ENCODE data around the gene SLC46A2.

The SLC46A2 gene

GRCh38 chr9:112858005-112858404, 32.7 kb downstream of the SLC46A2 start:
- Histone ChIP-seq H3K14ac (ENCODE audit: low read length in 2 of 2) (no peak overlapping the region), H2BK120ac (ENCODE audit: low read depth, low read length) (no peak overlapping the region), H4K8ac (ENCODE audit: low read length) (no peak overlapping the region), H2BK15ac (ENCODE audit: low read depth, poor library complexity, severe bottlenecking) (no peak overlapping the region), H3K4ac (ENCODE audit: low read depth in 1 of 2, low read length in 2 of 2) (no peak overlapping the region), H3K4me1 (ENCODE audit: control insufficient read depth, insufficient read depth, low read depth, low read length) (peaks cover 3% of the 10 kb centered on the region), H2BK12ac (ENCODE audit: low read length in 2 of 2) (no peak overlapping the region), H2BK5ac (ENCODE audit: low read depth, low read length, poor library complexity, severe bottlenecking) (no peak overlapping the region), H3K23ac (ENCODE audit: low read length in 2 of 2) (no peak overlapping the region), H3K4me2 (ENCODE audit: low read length, poor library complexity, severe bottlenecking) (no peak overlapping the region), H3K27ac (ENCODE audit: low read length, poor library complexity, severe bottlenecking) (no peak overlapping the region), H3K18ac (ENCODE audit: low read depth in 1 of 2, low read length in 2 of 2) (no peak overlapping the region), H2AK5ac (ENCODE audit: low read length, severe bottlenecking) (no peak overlapping the region), H3K36me3 (ENCODE audit: control insufficient read depth in 1 of 2, insufficient read depth in 2 of 2, low read depth in 1 of 2, low read length in 2 of 2) (peaks cover 6 to 11% of the 10 kb centered on the region in 2 experiments), H3K9me3 (ENCODE audit: control insufficient read depth, low read length) (no peaks in the 10 kb centered on the region), H3K79me1 (replicated peaks; ENCODE audit: low read length, poor library complexity, severe bottlenecking) (peaks cover 5% of the 10 kb centered on the region), H2AFZ (ENCODE audit: low read depth, low read length) (no peak overlapping the region), H3K4me3 (ENCODE audit: insufficient read depth in 1 of 2, low read depth in 1 of 2, low read length in 2 of 2) (no peak overlapping the region), H3K27me3 (ENCODE audit: control insufficient read depth in 1 of 2, insufficient read depth in 1 of 2, low read length in 2 of 2) (no peaks in the 10 kb centered on the region), H3K9ac (ENCODE audit: low read length) (no peak overlapping the region), H4K91ac (ENCODE audit: low read length) (no peak overlapping the region)
- WGBS: 99% methylated on average over 6 of the region's 6 CpGs
- DNase-seq: no peak

GRCh38 chr9:112856843-112857242, 33.8 kb downstream of the SLC46A2 start:
- Histone ChIP-seq H3K36me3 (ENCODE audit: control insufficient read depth in 1 of 2, insufficient read depth in 2 of 2, low read depth in 1 of 2, low read length in 2 of 2) (peaks cover 15 to 16% of the 10 kb centered on the region in 2 experiments), H3K9ac (ENCODE audit: low read length) (no peak overlapping the region), H3K27ac (ENCODE audit: low read length, poor library complexity, severe bottlenecking) (no peak overlapping the region), H3K9me3 (ENCODE audit: control insufficient read depth, low read length) (no peaks in the 10 kb centered on the region), H3K4me2 (ENCODE audit: low read length, poor library complexity, severe bottlenecking) (no peak overlapping the region), H2AFZ (ENCODE audit: low read depth, low read length) (no peak overlapping the region), H2AK5ac (ENCODE audit: low read length, severe bottlenecking) (no peak overlapping the region), H3K18ac (ENCODE audit: low read depth in 1 of 2, low read length in 2 of 2) (no peak overlapping the region), H3K4me3 (ENCODE audit: insufficient read depth in 1 of 2, low read depth in 1 of 2, low read length in 2 of 2) (no peak overlapping the region), H2BK12ac (ENCODE audit: low read length in 2 of 2) (no peak overlapping the region), H3K79me1 (replicated peaks; ENCODE audit: low read length, poor library complexity, severe bottlenecking) (peaks cover 5% of the 10 kb centered on the region), H3K27me3 (ENCODE audit: control insufficient read depth in 1 of 2, insufficient read depth in 1 of 2, low read length in 2 of 2) (no peaks in the 10 kb centered on the region), H3K23ac (ENCODE audit: low read length in 2 of 2) (no peak overlapping the region), H4K91ac (ENCODE audit: low read length) (no peak overlapping the region), H2BK5ac (ENCODE audit: low read depth, low read length, poor library complexity, severe bottlenecking) (no peak overlapping the region), H3K4ac (ENCODE audit: low read depth in 1 of 2, low read length in 2 of 2) (no peak overlapping the region), H3K14ac (ENCODE audit: low read length in 2 of 2) (no peak overlapping the region), H2BK120ac (ENCODE audit: low read depth, low read length) (no peak overlapping the region), H2BK15ac (ENCODE audit: low read depth, poor library complexity, severe bottlenecking) (no peak overlapping the region), H3K4me1 (ENCODE audit: control insufficient read depth, insufficient read depth, low read depth, low read length) (peaks cover 2% of the 10 kb centered on the region), H4K8ac (ENCODE audit: low read length) (no peak overlapping the region)
- DNase-seq: no peak
- 90% methylated on average over 14 of the region's 14 CpGs for WGBS

GRCh38 chr9:112856200-112856599, 34.5 kb downstream of the SLC46A2 start:
- Histone ChIP-seq H2BK15ac (ENCODE audit: low read depth, poor library complexity, severe bottlenecking) (no peak overlapping the region), H2AFZ (ENCODE audit: low read depth, low read length) (no peak overlapping the region), H3K79me1 (replicated peaks; ENCODE audit: low read length, poor library complexity, severe bottlenecking) (peaks cover 5% of the 10 kb centered on the region), H3K23ac (ENCODE audit: low read length in 2 of 2) (no peak overlapping the region), H2BK12ac (ENCODE audit: low read length in 2 of 2) (no peak overlapping the region), H3K4me3 (ENCODE audit: insufficient read depth in 1 of 2, low read depth in 1 of 2, low read length in 2 of 2) (no peak overlapping the region), H3K9ac (ENCODE audit: low read length) (no peak overlapping the region), H3K4ac (ENCODE audit: low read depth in 1 of 2, low read length in 2 of 2) (no peak overlapping the region), H3K18ac (ENCODE audit: low read depth in 1 of 2, low read length in 2 of 2) (no peak overlapping the region), H4K8ac (ENCODE audit: low read length) (no peak overlapping the region), H3K27ac (ENCODE audit: low read length, poor library complexity, severe bottlenecking) (no peak overlapping the region), H4K91ac (ENCODE audit: low read length) (no peak overlapping the region), H2BK5ac (ENCODE audit: low read depth, low read length, poor library complexity, severe bottlenecking) (no peak overlapping the region), H2AK5ac (ENCODE audit: low read length, severe bottlenecking) (no peak overlapping the region), H3K4me1 (ENCODE audit: control insufficient read depth, insufficient read depth, low read depth, low read length) (peaks cover 2% of the 10 kb centered on the region), H3K14ac (ENCODE audit: low read length in 2 of 2) (no peak overlapping the region), H2BK120ac (ENCODE audit: low read depth, low read length) (no peak overlapping the region), H3K9me3 (ENCODE audit: control insufficient read depth, low read length) (no peaks in the 10 kb centered on the region), H3K4me2 (ENCODE audit: low read length, poor library complexity, severe bottlenecking) (no peak overlapping the region), H3K27me3 (ENCODE audit: control insufficient read depth in 1 of 2, insufficient read depth in 1 of 2, low read length in 2 of 2) (no peaks in the 10 kb centered on the region), H3K36me3 (ENCODE audit: control insufficient read depth in 1 of 2, insufficient read depth in 2 of 2, low read depth in 1 of 2, low read length in 2 of 2) (peaks cover 15 to 22% of the 10 kb centered on the region in 2 experiments)
- no peak for DNase-seq
- 97% methylated on average over 8 of the region's 8 CpGs for WGBS

- no peak overlapping the region for H2AFZ ChIP-seq (ENCODE audit: low read depth, low read length)
- H3K4me3 ChIP-seq (ENCODE audit: insufficient read depth in 1 of 2, low read depth in 1 of 2, low read length in 2 of 2): no peak overlapping the region
- H3K18ac ChIP-seq (ENCODE audit: low read depth in 1 of 2, low read length in 2 of 2): no peak overlapping the region
- no peak overlapping the region for H2BK5ac ChIP-seq (ENCODE audit: low read depth, low read length, poor library complexity, severe bottlenecking)
- H3K23ac ChIP-seq (ENCODE audit: low read length in 2 of 2): no peak overlapping the region
- H3K9me3 ChIP-seq (ENCODE audit: control insufficient read depth, low read length): no peaks in the 10 kb centered on the region
- H3K27ac ChIP-seq (ENCODE audit: low read length, poor library complexity, severe bottlenecking): no peak overlapping the region
- no peak overlapping the region for H2BK12ac ChIP-seq (ENCODE audit: low read length in 2 of 2)
- no peak overlapping the region for H2BK120ac ChIP-seq (ENCODE audit: low read depth, low read length)
- H3K27me3 ChIP-seq (ENCODE audit: control insufficient read depth in 1 of 2, insufficient read depth in 1 of 2, low read length in 2 of 2): no peaks in the 10 kb centered on the region
- H3K4me1 ChIP-seq (ENCODE audit: control insufficient read depth, insufficient read depth, low read depth, low read length): peaks cover 2% of the 10 kb centered on the region
- peaks cover 15 to 28% of the 10 kb centered on the region in 2 experiments for H3K36me3 ChIP-seq (ENCODE audit: control insufficient read depth in 1 of 2, insufficient read depth in 2 of 2, low read depth in 1 of 2, low read length in 2 of 2)
- H3K79me1 ChIP-seq (replicated peaks; ENCODE audit: low read length, poor library complexity, severe bottlenecking): peaks cover 5% of the 10 kb centered on the region
- no peak overlapping the region for H3K4me2 ChIP-seq (ENCODE audit: low read length, poor library complexity, severe bottlenecking)
- no peak overlapping the region for H3K4ac ChIP-seq (ENCODE audit: low read depth in 1 of 2, low read length in 2 of 2)
- no peak overlapping the region for H4K8ac ChIP-seq (ENCODE audit: low read length)
- WGBS: 93% methylated on average over 9 of the region's 10 CpGs
- H4K91ac ChIP-seq (ENCODE audit: low read length): no peak overlapping the region
- no peak overlapping the region for H2BK15ac ChIP-seq (ENCODE audit: low read depth, poor library complexity, severe bottlenecking)
- no peak overlapping the region for H3K9ac ChIP-seq (ENCODE audit: low read length)
- H2AK5ac ChIP-seq (ENCODE audit: low read length, severe bottlenecking): no peak overlapping the region
- no peak for DNase-seq
- no peak overlapping the region for H3K14ac ChIP-seq (ENCODE audit: low read length in 2 of 2)
Observed at GRCh38 chr9:112854657-112855056, 36.0 kb downstream of the SLC46A2 start.
